HUDEP-2 (cell line): ENCODE results near the gene FANCM.

Source experiments
- DNase-seq, 76 experiments: peaks; one replicate each; lab custom pipeline; 2025; ENCODE audit not compliant: unreplicated experiment in 76 of 76; lab: John Stamatoyannopoulos, UW

The FANCM gene, protein sequence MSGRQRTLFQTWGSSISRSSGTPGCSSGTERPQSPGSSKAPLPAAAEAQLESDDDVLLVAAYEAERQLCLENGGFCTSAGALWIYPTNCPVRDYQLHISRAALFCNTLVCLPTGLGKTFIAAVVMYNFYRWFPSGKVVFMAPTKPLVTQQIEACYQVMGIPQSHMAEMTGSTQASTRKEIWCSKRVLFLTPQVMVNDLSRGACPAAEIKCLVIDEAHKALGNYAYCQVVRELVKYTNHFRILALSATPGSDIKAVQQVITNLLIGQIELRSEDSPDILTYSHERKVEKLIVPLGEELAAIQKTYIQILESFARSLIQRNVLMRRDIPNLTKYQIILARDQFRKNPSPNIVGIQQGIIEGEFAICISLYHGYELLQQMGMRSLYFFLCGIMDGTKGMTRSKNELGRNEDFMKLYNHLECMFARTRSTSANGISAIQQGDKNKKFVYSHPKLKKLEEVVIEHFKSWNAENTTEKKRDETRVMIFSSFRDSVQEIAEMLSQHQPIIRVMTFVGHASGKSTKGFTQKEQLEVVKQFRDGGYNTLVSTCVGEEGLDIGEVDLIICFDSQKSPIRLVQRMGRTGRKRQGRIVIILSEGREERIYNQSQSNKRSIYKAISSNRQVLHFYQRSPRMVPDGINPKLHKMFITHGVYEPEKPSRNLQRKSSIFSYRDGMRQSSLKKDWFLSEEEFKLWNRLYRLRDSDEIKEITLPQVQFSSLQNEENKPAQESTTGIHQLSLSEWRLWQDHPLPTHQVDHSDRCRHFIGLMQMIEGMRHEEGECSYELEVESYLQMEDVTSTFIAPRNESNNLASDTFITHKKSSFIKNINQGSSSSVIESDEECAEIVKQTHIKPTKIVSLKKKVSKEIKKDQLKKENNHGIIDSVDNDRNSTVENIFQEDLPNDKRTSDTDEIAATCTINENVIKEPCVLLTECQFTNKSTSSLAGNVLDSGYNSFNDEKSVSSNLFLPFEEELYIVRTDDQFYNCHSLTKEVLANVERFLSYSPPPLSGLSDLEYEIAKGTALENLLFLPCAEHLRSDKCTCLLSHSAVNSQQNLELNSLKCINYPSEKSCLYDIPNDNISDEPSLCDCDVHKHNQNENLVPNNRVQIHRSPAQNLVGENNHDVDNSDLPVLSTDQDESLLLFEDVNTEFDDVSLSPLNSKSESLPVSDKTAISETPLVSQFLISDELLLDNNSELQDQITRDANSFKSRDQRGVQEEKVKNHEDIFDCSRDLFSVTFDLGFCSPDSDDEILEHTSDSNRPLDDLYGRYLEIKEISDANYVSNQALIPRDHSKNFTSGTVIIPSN (N-terminal part only)

GRCh38 chr14:45135659-45136395 is at the start of gene FANCM:
FANCM (plus strand) TSS chr14:45135930; CDS start chr14:45136032, 102 bp downstream.
- DNase-seq = peak in 75 of 76 experiments; percentile 20 to 96 (median 90)

- DNase-seq = no peak
Measured at GRCh38 chr14:45089813-45090212, 45.9 kb upstream of the FANCM start.

DNA sequence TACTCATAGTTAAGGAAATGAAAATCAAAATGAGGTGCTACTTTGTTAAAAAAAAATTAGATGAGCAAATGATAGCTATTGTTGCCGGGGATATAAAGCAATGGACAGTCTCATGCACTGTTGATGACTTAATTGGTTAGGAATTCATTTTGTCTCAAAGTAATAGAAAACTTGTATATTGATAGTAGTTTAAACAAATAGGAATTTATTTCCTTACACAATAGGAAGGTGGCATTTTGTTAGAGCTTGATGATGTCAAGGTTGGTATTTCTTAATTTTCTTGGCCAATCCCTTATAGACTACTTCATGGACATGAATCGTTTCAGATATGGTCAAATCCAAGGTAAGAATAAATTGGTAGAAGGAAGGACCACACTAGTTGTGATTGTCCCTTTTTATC is 44.0 kb upstream of the FANCM start:
- no peak for DNase-seq

DNA sequence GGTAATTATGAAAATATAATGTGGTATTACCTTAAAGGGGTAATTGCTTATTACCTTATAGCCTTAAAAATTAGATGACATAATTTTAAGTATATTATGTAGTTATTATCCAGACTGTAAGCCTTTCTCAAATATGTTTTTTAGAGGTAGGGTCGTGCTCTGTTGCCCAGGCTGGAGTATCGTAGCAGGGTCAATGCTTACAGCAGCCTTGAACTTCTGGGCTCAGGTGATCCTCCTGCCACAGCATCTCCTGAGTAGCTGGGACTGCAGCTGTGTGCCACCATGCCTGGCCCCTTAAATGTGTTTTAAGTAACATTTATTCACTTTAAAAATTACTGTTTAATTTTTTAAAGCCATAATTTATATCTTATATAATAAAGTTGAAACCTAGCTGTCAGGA is 41.5 kb upstream of the FANCM start:
- no peak for DNase-seq

DNA sequence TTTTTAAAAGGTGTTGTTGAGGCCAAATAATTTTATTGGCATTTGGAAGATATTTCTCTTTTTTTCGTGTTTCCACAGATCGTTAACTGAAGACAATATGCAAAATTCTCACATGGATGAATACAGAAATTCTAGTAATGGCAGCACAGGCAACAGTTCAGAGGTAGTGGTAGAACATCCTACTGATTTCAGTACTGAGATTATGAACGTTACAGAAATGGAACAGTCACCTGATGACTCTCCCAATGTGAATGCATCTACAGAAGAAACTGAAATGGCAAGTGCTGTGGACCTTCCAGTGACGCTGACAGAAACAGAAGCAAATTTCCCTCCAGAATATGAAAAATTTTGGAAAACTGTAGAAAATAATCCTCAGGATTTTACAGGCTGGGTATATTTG is 40.6 kb upstream of the FANCM start:
- no peak for DNase-seq

DNA sequence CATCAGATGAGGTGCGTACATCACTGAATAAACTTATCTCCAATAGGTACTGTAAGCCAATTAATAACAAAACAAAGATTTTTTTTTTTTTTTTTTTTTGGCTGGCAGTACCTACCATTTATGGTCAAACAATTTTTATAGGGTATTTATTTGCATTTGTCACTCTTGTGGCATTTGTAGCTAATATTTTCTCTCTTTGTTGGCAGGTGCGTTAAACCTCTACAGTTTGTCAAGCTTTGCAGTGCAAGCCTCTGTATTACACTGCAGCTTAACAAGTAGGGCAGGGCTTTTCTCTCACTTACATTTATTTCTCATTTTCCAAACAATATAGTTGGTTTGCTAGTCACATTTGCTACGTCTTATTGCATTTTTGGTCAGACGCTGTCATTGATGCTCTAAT is 39.5 kb upstream of the FANCM start:
- DNase-seq = no peak

DNA sequence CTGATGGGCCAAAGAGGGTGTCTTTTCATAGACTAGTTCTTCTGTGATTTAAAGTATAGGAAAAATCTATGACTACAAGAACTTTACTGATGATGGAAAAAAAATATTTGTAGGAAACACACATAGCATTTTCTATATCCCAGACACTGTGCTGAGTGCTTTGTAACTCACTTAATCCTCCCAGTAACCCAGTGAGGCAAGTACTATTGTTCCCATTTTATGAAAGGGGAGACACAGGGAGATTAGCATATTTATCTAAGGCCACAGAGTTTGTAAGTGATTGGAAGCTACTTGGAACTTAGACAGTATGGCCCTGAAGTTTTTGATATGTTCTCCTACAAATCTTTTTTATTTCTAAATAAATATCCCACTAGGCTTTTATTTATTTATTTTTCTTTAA is 31.9 kb upstream of the FANCM start:
- DNase-seq = no peak

DNA sequence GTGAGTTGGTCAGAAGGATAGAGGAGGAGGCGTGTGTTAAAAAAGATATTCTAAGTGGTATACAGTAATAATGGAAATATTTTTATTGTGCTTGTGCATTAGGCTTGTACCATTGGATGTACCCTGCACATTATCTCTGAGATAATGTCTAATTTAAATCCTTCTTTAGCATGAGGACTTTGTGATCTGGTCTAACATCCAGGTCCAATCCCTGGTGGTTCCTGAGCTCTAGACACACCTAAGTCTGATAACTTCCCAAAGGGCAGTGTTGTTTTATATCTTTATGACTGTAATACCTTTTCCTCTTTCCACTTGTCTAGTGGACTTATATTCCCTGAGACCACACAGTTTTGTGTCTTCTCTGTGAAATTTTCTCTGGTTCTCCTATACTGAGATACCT is 31.2 kb upstream of the FANCM start:
- DNase-seq = no peak

- DNase-seq = peak in 24 of 76 experiments; percentile 8 to 69 (median 30)
Measured at GRCh38 chr14:45112896-45113781, 22.6 kb upstream of the FANCM start.

- no peak for DNase-seq
Measured at GRCh38 chr14:45114327-45114726, 21.4 kb upstream of the FANCM start.

DNA sequence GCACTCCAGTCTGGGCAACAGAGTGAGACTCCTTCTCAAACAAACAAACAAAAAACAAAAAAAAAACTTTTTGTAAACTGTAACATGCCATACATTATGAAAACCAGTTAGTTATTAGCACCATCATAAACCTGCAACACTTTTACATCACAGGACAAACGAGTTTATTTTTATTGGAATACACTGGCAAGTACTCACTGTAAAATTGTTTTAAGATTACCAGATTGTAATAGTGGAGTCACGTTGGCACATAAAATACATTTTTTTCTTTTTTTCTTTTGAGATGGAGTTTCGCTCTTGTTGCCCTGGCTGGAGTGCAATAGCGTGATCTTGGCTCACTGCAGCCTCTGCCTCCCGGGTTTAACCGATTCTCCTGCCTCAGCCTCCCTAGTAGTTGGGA is 17.1 kb upstream of the FANCM start:
- no peak for DNase-seq

GRCh38 chr14:45120096-45120495 is 15.6 kb upstream of the FANCM start:
- peak in 21 of 76 experiments; percentile 6 to 57 (median 26) for DNase-seq

DNA sequence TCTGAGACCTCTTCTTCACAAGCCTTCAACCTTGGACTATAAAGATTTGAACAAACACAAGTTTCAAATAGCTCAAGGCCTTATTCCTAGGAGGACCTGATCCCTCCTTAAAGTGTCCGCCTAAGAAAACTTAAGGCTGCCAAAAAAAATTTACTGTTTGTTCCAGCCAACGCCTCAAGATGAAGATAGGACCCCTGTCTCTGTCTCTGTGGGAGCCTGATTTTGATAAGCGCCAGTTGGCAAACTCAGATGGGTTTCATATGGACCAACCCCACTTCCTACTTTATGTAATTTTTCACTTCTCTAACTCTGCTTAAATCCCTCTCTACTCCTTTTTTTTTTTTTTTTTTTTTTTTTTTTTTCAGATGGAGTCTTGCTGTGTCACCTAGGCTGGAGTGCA is 12.5 kb upstream of the FANCM start:
- DNase-seq = peak in 64 of 76 experiments; percentile 3 to 85 (median 46)

DNA sequence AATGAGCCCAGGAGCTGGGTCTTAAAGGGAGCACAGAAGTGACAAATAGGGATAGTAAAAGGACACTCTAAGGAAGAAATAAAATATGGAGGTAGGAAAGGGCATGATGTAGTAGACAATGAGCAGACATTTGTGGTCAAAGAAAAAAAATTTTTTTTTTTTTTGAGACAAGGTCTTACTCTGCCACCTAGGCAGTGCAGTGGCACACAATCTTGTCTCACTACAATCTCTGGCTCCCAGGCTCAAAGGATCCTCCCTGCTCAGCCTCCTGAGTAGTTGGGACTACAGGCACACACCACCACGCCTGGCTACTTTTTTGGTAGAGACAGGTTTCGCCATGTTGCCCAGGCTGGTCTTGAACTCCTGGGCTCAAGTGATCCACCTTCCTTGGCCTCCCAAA is 10.0 kb upstream of the FANCM start:
- DNase-seq = peak in 2 of 76 experiments; percentile 2 to 8

- DNase-seq = no peak
Measured at GRCh38 chr14:45128963-45129629, 6.6 kb upstream of the FANCM start.

GRCh38 chr14:45133683-45134050 is 2.1 kb upstream of the FANCM start:
- DNase-seq = no peak

DNA sequence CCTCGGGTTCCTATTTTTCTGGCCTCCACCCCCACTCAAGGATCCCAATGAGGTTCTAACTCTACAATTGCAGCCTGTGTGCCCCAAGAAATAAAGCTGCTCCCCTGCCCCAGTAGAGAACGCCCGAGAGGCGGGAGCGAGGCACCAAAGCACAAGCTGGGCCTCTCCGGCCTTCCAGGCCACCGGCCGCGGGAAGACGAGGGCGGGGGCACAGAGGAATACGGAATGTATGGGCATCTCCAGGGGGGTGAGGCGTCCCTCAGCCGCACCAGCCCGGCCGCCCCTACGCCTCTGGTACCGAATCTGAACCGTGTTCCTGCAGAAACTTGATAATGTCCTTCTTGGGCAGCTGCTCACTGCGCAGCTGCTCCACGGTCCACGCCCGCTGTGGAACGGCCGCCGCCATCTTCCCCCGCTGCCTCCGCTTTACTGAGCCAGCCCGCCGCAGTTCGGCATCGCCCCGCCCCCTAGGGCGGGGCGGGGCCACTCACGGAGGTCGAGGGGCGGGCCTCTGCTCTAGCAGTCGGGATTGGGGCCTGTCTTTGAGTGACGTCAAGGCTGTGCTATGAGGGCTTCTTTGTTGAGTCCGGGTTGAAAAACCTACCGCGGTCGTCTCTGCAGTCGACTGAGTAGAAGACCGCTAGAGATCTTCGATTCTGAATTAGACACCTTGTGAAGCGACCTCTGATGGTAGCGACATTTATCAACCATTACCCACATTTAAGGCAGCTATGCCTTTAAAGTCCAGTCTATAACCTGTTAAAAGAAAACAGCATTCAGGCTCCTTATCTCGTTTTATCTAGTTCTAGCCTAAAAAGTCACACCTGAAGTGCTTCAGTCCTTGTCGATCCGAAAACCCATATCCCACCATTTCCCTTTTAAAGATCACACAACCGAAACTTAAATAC is 1.4 kb upstream of the FANCM start, which contains the start of gene FKBP3:
Gene FKBP3, minus strand, starts transcription at position 431 of the 908 bp plus-strand sequence. Its CDS starts 25 bp downstream, at position 406.
- DNase-seq = peak; percentile 80 to 98 (median 94)
